ENCODE measurements around the gene MCF2. TPM values are rescaled to one million over a fixed set of nuclear protein-coding genes. Genes with fewer than 3 reads are reported as not detected.

Gene MCF2
- total RNA-seq (under 1 TPM in 1 of 5 donors, not detected in 4; 0.37 TPM), polyA plus RNA-seq (under 1 TPM; 0.08 to 0.46 (median 0.25) TPM)
- long read RNA-seq, donor 1: 0 reads
- long read RNA-seq, donor 2: 0 reads
- long read RNA-seq, donor 3: 0 reads
- long read RNA-seq, donor 4: 0 reads
- long read RNA-seq, donor 5: 0 reads
- long read RNA-seq, donor 6: 0 reads
- long read RNA-seq, donor 7: 0 reads
- long read RNA-seq, donor 8: 0 reads
- long read RNA-seq, donor 9: 0 reads
- long read RNA-seq, donor 10: 0 reads

DNA sequence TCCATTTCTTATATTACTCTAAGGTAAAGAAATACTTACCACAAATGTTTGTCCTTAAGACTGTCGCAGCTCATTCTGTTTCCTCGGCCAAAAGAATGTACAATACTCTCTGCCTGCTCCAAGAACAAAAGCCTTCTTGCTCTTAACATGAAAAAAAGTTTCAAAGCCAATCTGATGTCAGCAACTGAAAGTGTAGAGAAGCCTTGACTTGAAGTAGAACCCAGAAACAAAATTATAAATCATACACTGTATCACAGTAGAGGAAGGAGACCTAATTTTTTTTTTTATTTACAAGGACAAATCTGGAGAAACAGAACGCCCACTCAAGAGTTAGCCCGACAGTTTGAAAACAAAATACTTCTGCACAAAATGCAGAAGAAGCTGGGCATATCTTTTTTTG, at the start of gene MCF2:
Gene MCF2 (minus strand): TSS at position 101 of the 400 bp plus-strand sequence. CDS start 56,423 bp downstream, outside the sequence.
- DNase-seq: no peak
- no peaks in the 10 kb centered on the region for H3K4me1 ChIP-seq
- H3K9me3 ChIP-seq: peaks cover 0 to 6% (median 0%) of the 10 kb centered on the region in 4 donors
- intact Hi-C loops (cut with DNase I; ENCODE audit: low total_unique reads): no loop called here
- H3K27me3 ChIP-seq: no peaks in the 10 kb centered on the region
- TF ChIP-seq EP300 (IDR thresholded peaks at IDR 0.05): no peak
- TF ChIP-seq POLR2AphosphoS5 (IDR thresholded peaks at IDR 0.05): no peak
- TF ChIP-seq POLR2A (IDR thresholded peaks at IDR 0.05): no peak
- TF ChIP-seq, protein P1, sequence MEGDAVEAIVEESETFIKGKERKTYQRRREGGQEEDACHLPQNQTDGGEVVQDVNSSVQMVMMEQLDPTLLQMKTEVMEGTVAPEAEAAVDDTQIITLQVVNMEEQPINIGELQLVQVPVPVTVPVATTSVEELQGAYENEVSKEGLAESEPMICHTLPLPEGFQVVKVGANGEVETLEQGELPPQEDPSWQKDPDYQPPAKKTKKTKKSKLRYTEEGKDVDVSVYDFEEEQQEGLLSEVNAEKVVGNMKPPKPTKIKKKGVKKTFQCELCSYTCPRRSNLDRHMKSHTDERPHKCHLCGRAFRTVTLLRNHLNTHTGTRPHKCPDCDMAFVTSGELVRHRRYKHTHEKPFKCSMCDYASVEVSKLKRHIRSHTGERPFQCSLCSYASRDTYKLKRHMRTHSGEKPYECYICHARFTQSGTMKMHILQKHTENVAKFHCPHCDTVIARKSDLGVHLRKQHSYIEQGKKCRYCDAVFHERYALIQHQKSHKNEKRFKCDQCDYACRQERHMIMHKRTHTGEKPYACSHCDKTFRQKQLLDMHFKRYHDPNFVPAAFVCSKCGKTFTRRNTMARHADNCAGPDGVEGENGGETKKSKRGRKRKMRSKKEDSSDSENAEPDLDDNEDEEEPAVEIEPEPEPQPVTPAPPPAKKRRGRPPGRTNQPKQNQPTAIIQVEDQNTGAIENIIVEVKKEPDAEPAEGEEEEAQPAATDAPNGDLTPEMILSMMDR (IDR thresholded peaks at IDR 0.05): no peak
- H3K27ac ChIP-seq: no peak within 1 kb of the TSS
- no peak within 1 kb of the TSS for H3K4me3 ChIP-seq
- no peaks in the 10 kb centered on the region for H3K36me3 ChIP-seq
- 60 to 81% (median 69%) methylated on average over 4 of the region's 4 CpGs for WGBS, 5 donors

- no peak for DNase-seq
- no peaks in the 10 kb centered on the region for H3K27me3 ChIP-seq
- no peaks in the 10 kb centered on the region for H3K4me1 ChIP-seq
- H3K27ac ChIP-seq: no peak overlapping the region
- WGBS, 5 donors: 64 to 82% (median 79%) methylated on average over 3 of the region's 3 CpGs
- intact Hi-C loops (cut with DNase I; ENCODE audit: low total_unique reads): no loop called here
- TF ChIP-seq EP300 (IDR thresholded peaks at IDR 0.05) (no peak), POLR2AphosphoS5 (IDR thresholded peaks at IDR 0.05) (no peak), POLR2A (IDR thresholded peaks at IDR 0.05) (no peak)
- TF ChIP-seq, protein P1 (IDR thresholded peaks at IDR 0.05): no peak
- H3K4me3 ChIP-seq: no peak overlapping the region
- peaks cover 0 to 7% (median 5%) of the 10 kb centered on the region in 4 donors for H3K36me3 ChIP-seq
- H3K9me3 ChIP-seq: peaks cover 0 to 16% (median 11%) of the 10 kb centered on the region in 4 donors
Observed at GRCh38 chrX:139751053-139751452, 43.1 kb upstream of the MCF2 start.

DNA sequence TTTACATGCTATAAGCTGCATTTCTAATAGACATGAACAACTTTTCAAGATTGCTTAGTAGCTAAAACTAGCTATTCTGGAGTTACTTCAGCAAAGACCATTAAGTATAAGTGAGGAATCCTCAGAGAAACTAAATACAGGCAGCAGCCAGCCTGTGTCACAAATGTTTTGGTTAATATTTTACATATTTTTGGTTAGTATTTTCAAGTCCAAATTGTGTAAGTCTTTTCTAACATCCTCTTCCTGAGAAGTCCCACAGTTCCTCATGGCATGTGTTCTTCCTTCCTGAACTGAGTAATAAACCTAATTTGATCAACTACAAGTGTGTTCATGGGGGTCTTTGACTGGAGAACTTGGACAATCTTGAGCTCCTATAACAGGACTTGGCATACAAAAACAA, 42.4 kb upstream of the MCF2 start:
- no peak for TF ChIP-seq EP300 (IDR thresholded peaks at IDR 0.05)
- no peak for TF ChIP-seq POLR2A (IDR thresholded peaks at IDR 0.05)
- TF ChIP-seq, protein P1 (IDR thresholded peaks at IDR 0.05): no peak
- no peak for TF ChIP-seq POLR2AphosphoS5 (IDR thresholded peaks at IDR 0.05)
- H3K27me3 ChIP-seq: no peaks in the 10 kb centered on the region
- no peak for DNase-seq
- peaks cover 0 to 9% (median 7%) of the 10 kb centered on the region in 4 donors for H3K36me3 ChIP-seq
- H3K4me1 ChIP-seq: no peaks in the 10 kb centered on the region
- peaks cover 0 to 14% (median 11%) of the 10 kb centered on the region in 4 donors for H3K9me3 ChIP-seq
- H3K4me3 ChIP-seq: no peak overlapping the region
- no peak overlapping the region for H3K27ac ChIP-seq
- intact Hi-C loops (cut with DNase I; ENCODE audit: low total_unique reads): no loop called here

DNA sequence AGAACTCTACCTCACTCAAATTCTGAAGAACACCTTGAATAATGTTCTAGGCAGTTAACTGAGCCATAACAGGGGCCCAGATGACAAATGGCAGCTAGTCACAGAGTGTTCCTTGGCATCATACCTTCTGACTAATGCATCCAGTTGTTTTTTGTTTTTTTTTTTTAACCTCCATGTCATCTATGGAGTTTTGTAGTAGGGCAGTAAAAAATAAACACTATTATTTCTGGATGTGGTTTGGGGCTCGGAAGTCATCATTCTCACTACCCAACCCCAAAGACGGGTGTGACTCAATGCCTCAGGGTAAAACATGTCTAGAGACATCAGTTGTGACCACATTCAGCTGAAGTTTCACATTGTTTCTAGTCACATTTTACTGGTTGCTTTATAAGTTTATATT, 31.2 kb upstream of the MCF2 start:
- Histone ChIP-seq H3K4me1 (no peaks in the 10 kb centered on the region), H3K36me3 (peaks cover 0 to 15% (median 9%) of the 10 kb centered on the region in 4 donors), H3K4me3 (no peak overlapping the region), H3K9me3 (no peaks in the 10 kb centered on the region), H3K27ac (no peak overlapping the region), H3K27me3 (no peaks in the 10 kb centered on the region)
- no peak for DNase-seq
- WGBS, 5 donors: 54 to 89% (median 80%) methylated on average over 2 of the region's 2 CpGs
- TF ChIP-seq POLR2AphosphoS5 (IDR thresholded peaks at IDR 0.05) (no peak), EP300 (IDR thresholded peaks at IDR 0.05) (no peak), POLR2A (IDR thresholded peaks at IDR 0.05) (no peak)
- TF ChIP-seq, protein P1 (IDR thresholded peaks at IDR 0.05): no peak
- intact Hi-C loops (cut with DNase I; ENCODE audit: low total_unique reads): no loop called here

All from stomach (tissue), 19 donors.